ENCODE results near the gene ELOVL1. TPM values are rescaled to one million over a fixed set of nuclear protein-coding genes. Genes with fewer than 3 reads are reported as not detected.
A peak's percentile ranks its signal among the peaks of the same experiment; 100 is the strongest.

Gene ELOVL1
- total and polyA plus RNA-seq, 2 of the 13 experiments (the other 11 are each of a cell fraction or from before 2014, with no cell fraction given) = 55.2 to 77.4 TPM

- peak; percentile 92 for TF ChIP-seq CSRNP1 (CRISPR knock-in tag; IDR thresholded peaks at IDR 0.05)
- no peak for TF ChIP-seq NR3C1 (CRISPR knock-in tag; IDR thresholded peaks at IDR 0.05)
- TF ChIP-seq PPARG (CRISPR knock-in tag; conservative IDR thresholded peaks at IDR 0.05) = peak; percentile 43; the same call in 1 of the 2 replicates
- TF ChIP-seq ZNF501 (CRISPR knock-in tag; IDR thresholded peaks at IDR 0.05) = peak; percentile 54; the same call in 1 of the 2 replicates
- TF ChIP-seq HOXA5 (CRISPR knock-in tag; IDR thresholded peaks at IDR 0.05) = peak; percentile 62; the same call in 1 of the 2 replicates
- TF ChIP-seq ZBTB33 (CRISPR knock-in tag; IDR thresholded peaks at IDR 0.05) = no peak
- TF ChIP-seq ZNF17 (CRISPR knock-in tag; IDR thresholded peaks at IDR 0.05) = no peak
- TF ChIP-seq PAXIP1 (CRISPR knock-in tag; conservative IDR thresholded peaks at IDR 0.05) = no peak; the same call in 1 of the 2 replicates
- TF ChIP-seq ZNF558 (CRISPR knock-in tag; IDR thresholded peaks at IDR 0.05; ENCODE audit: borderline replicate concordance) = peak; percentile 93; the same call in 1 of the 2 replicates
- TF ChIP-seq THYN1 (CRISPR knock-in tag; IDR thresholded peaks at IDR 0.05; ENCODE audit: borderline replicate concordance, low read depth) = no peak
- TF ChIP-seq ZNF468 (CRISPR knock-in tag; IDR thresholded peaks at IDR 0.05) = no peak
- TF ChIP-seq NCOA1 (CRISPR knock-in tag; IDR thresholded peaks at IDR 0.05) = no peak
- TF ChIP-seq, protein P1, sequence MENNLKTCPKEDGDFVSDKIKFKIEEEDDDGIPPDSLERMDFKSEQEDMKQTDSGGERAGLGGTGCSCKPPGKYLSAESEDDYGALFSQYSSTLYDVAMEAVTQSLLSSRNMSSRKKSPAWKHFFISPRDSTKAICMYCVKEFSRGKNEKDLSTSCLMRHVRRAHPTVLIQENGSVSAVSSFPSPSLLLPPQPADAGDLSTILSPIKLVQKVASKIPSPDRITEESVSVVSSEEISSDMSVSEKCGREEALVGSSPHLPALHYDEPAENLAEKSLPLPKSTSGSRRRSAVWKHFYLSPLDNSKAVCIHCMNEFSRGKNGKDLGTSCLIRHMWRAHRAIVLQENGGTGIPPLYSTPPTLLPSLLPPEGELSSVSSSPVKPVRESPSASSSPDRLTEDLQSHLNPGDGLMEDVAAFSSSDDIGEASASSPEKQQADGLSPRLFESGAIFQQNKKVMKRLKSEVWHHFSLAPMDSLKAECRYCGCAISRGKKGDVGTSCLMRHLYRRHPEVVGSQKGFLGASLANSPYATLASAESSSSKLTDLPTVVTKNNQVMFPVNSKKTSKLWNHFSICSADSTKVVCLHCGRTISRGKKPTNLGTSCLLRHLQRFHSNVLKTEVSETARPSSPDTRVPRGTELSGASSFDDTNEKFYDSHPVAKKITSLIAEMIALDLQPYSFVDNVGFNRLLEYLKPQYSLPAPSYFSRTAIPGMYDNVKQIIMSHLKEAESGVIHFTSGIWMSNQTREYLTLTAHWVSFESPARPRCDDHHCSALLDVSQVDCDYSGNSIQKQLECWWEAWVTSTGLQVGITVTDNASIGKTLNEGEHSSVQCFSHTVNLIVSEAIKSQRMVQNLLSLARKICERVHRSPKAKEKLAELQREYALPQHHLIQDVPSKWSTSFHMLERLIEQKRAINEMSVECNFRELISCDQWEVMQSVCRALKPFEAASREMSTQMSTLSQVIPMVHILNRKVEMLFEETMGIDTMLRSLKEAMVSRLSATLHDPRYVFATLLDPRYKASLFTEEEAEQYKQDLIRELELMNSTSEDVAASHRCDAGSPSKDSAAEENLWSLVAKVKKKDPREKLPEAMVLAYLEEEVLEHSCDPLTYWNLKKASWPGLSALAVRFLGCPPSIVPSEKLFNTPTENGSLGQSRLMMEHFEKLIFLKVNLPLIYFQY (CRISPR knock-in tag; IDR thresholded peaks at IDR 0.05; ENCODE audit: borderline replicate concordance) = peak; percentile 82
- no peak for TF ChIP-seq PRPF4 (IDR thresholded peaks at IDR 0.05; ENCODE audit: low read depth, low read length, poor library complexity, severe bottlenecking)
- no peak for TF ChIP-seq ZNF282 (IDR thresholded peaks at IDR 0.05; ENCODE audit: partially characterized antibody)
- TF ChIP-seq ZNF784 (CRISPR knock-in tag; IDR thresholded peaks at IDR 0.05; ENCODE audit: borderline replicate concordance) = peak; percentile 93; the same call in 1 of the 2 replicates
Measured at GRCh38 chr1:43367904-43368645, at the start of gene ELOVL1 (continued).
